HepG2 (cell line): ENCODE results near the gene APOC4. TPM values are rescaled to one million over a fixed set of nuclear protein-coding genes. Genes with fewer than 3 reads are reported as not detected.

Source experiments
- DNMT3B ChIP-seq: conservative IDR thresholded peaks from 2 replicates; pipeline ENCODE4 v1.6.1; 2016; ENCODE audit warnings: missing biosample characterization, control low read depth
- JARID2 ChIP-seq: sonication (generic); formaldehyde crosslinking; IDR thresholded peaks from 2 replicates; pipeline ENCODE4 v1.8.1; 2023; ENCODE audit warnings: missing genetic modification reagents, inconsistent platforms; ENCODE audit not compliant: insufficient replicate concordance
- KAT8 ChIP-seq: IDR thresholded peaks from 2 replicates; pipeline ENCODE4 v1.6.1; 2016; ENCODE audit warnings: missing genetic modification reagents, missing compliant biosample characterization
- NR2F2 ChIP-seq: IDR thresholded peaks from 2 replicates; pipeline ENCODE4 v1.6.1; 2012; ENCODE audit warnings: low read depth, inconsistent platforms, borderline replicate concordance
- ZNF780A ChIP-seq: sonication (generic); formaldehyde crosslinking; IDR thresholded peaks from 2 replicates; pipeline ENCODE4 v1.8.0; 2022; ENCODE audit warnings: mild to moderate bottlenecking, missing genetic modification reagents, moderate library complexity
- polyA plus RNA-seq, 8 experiments: library from polyadenylated mRNA; depleted of rRNA in 3 of 8; stranded (reverse) in 7 of 8; unstranded in 1 of 8; fragments of >200 nt; fragmentation: Illumina TruSeq in 4 of 8; extraction: Trizol in 4 of 8; gene quantifications; 2 replicates each; pipeline versions ENCODE4 v1.2.1 to v1.2.3, GENCODE V29; 2011 to 2016; ENCODE audit warnings: low read depth in 4 of 8, missing spikeins in 1 of 8, mixed read lengths in 1 of 8; ENCODE audit not compliant: insufficient read depth in 1 of 8
- total RNA-seq, 5 experiments: library from RNA; depleted of rRNA; stranded (reverse); fragments of >200 nt; fragmentation: Illumina TruSeq; extraction: Trizol; gene quantifications; 2 replicates each; pipeline ENCODE4 v1.2.3, GENCODE V29; 2016; ENCODE audit warnings: low read depth in 1 of 5
- TF ChIP-seq, protein P1 (sequence below), 2 experiments: fragments of 450-650 bp in 1 of 2; sonication (generic) in 1 of 2; formaldehyde crosslinking in 1 of 2; IDR thresholded peaks; 2 replicates each; pipeline versions ENCODE4 v1.6.1 to v1.8.0; 2016 to 2022; ENCODE audit warnings: antibody characterized with exemption in 1 of 2, mild to moderate bottlenecking in 1 of 2, missing genetic modification reagents in 1 of 2
- TF ChIP-seq, protein P2 (sequence below): sonication (generic); formaldehyde crosslinking; IDR thresholded peaks from 2 replicates; pipeline ENCODE4 v1.5.0; 2020; ENCODE audit warnings: mild to moderate bottlenecking, missing genetic modification reagents, moderate library complexity
- TF ChIP-seq, protein P3 (sequence below): sonication (generic); formaldehyde crosslinking; IDR thresholded peaks from 2 replicates; pipeline ENCODE4 v1.5.1; 2020; ENCODE audit warnings: missing genetic modification reagents, mild to moderate bottlenecking, borderline replicate concordance

Gene APOC4
- total and polyA plus RNA-seq, 2 of the 13 experiments (the other 11 are each of a cell fraction or from before 2014, with no cell fraction given): 0.46 TPM; not detected in 1

DNA sequence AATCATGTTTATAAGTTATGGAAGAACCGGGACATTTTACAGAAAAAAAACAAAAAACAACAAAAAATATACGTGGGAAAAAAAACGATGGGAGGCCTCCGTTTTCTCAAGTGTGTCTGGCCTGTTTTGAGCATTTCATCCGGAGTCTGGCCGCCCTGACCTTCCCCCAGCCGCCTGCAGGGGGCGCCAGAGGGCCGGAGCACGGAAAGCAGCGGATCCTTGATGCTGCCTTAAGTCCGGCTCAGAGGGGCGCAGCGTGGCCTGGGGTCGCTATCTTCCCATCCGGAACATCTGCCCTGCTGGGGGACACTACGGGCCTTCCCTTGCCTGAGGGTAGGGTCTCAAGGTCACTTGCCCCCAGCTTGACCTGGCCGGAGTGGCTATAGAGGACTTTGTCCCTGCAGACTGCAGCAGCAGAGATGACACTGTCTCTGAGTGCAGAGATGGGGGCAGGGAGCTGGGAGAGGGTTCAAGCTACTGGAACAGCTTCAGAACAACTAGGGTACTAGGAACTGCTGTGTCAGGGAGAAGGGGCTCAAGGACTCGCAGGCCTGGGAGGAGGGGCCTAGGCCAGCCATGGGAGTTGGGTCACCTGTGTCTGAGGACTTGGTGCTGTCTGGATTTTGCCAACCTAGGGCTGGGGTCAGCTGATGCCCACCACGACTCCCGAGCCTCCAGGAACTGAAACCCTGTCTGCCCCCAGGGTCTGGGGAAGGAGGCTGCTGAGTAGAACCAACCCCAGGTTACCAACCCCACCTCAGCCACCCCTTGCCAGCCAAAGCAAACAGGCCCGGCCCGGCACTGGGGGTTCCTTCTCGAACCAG is 38.2 kb upstream of the APOC4 start (continued):
- TF ChIP-seq, protein P1, sequence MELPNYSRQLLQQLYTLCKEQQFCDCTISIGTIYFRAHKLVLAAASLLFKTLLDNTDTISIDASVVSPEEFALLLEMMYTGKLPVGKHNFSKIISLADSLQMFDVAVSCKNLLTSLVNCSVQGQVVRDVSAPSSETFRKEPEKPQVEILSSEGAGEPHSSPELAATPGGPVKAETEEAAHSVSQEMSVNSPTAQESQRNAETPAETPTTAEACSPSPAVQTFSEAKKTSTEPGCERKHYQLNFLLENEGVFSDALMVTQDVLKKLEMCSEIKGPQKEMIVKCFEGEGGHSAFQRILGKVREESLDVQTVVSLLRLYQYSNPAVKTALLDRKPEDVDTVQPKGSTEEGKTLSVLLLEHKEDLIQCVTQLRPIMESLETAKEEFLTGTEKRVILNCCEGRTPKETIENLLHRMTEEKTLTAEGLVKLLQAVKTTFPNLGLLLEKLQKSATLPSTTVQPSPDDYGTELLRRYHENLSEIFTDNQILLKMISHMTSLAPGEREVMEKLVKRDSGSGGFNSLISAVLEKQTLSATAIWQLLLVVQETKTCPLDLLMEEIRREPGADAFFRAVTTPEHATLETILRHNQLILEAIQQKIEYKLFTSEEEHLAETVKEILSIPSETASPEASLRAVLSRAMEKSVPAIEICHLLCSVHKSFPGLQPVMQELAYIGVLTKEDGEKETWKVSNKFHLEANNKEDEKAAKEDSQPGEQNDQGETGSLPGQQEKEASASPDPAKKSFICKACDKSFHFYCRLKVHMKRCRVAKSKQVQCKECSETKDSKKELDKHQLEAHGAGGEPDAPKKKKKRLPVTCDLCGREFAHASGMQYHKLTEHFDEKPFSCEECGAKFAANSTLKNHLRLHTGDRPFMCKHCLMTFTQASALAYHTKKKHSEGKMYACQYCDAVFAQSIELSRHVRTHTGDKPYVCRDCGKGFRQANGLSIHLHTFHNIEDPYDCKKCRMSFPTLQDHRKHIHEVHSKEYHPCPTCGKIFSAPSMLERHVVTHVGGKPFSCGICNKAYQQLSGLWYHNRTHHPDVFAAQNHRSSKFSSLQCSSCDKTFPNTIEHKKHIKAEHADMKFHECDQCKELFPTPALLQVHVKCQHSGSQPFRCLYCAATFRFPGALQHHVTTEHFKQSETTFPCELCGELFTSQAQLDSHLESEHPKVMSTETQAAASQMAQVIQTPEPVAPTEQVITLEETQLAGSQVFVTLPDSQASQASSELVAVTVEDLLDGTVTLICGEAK (IDR thresholded peaks at IDR 0.05): no peak
- TF ChIP-seq, protein P1 (CRISPR knock-in tag; IDR thresholded peaks at IDR 0.05): peak; percentile 63; the same call in 1 of the 2 replicates
- TF ChIP-seq JARID2 (peak; percentile 56), NR2F2 (peak; percentile 82), KAT8 (CRISPR knock-in tag) (peak; percentile 54), ZNF780A (CRISPR knock-in tag) (no peak), DNMT3B (CRISPR knock-in tag) (0 out of 2 replicates have a peak, but pooled peaks have one; percentile 43)
- TF ChIP-seq, protein P2, sequence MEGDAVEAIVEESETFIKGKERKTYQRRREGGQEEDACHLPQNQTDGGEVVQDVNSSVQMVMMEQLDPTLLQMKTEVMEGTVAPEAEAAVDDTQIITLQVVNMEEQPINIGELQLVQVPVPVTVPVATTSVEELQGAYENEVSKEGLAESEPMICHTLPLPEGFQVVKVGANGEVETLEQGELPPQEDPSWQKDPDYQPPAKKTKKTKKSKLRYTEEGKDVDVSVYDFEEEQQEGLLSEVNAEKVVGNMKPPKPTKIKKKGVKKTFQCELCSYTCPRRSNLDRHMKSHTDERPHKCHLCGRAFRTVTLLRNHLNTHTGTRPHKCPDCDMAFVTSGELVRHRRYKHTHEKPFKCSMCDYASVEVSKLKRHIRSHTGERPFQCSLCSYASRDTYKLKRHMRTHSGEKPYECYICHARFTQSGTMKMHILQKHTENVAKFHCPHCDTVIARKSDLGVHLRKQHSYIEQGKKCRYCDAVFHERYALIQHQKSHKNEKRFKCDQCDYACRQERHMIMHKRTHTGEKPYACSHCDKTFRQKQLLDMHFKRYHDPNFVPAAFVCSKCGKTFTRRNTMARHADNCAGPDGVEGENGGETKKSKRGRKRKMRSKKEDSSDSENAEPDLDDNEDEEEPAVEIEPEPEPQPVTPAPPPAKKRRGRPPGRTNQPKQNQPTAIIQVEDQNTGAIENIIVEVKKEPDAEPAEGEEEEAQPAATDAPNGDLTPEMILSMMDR (CRISPR knock-in tag): peak; percentile 98
- TF ChIP-seq, protein P3, sequence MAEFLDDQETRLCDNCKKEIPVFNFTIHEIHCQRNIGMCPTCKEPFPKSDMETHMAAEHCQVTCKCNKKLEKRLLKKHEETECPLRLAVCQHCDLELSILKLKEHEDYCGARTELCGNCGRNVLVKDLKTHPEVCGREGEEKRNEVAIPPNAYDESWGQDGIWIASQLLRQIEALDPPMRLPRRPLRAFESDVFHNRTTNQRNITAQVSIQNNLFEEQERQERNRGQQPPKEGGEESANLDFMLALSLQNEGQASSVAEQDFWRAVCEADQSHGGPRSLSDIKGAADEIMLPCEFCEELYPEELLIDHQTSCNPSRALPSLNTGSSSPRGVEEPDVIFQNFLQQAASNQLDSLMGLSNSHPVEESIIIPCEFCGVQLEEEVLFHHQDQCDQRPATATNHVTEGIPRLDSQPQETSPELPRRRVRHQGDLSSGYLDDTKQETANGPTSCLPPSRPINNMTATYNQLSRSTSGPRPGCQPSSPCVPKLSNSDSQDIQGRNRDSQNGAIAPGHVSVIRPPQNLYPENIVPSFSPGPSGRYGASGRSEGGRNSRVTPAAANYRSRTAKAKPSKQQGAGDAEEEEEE (CRISPR knock-in tag): no peak; the same call in 1 of the 2 replicates
